Astrocyte (in vitro differentiated cells and primary cell): ENCODE results near the gene OR2A1.
"Not testable (repeated sequence)": the region's sequence is repeated elsewhere in the genome, so short reads cannot be mapped to it uniquely, and the experiment has no call there.

Experiments used
- CTCF ChIP-seq: IDR thresholded peaks from 2 replicates; pipeline ENCODE4 v1.5.1; 2011; ENCODE audit warnings: low read depth, mild to moderate bottlenecking, inconsistent platforms, low read length, moderate library complexity; ENCODE audit not compliant: insufficient read depth
- EZH2 ChIP-seq: IDR thresholded peaks from 2 replicates; pipeline ENCODE4 v1.6.1; 2012; ENCODE audit warnings: mild to moderate bottlenecking, low read length, inconsistent platforms; ENCODE audit not compliant: insufficient read depth

DNA sequence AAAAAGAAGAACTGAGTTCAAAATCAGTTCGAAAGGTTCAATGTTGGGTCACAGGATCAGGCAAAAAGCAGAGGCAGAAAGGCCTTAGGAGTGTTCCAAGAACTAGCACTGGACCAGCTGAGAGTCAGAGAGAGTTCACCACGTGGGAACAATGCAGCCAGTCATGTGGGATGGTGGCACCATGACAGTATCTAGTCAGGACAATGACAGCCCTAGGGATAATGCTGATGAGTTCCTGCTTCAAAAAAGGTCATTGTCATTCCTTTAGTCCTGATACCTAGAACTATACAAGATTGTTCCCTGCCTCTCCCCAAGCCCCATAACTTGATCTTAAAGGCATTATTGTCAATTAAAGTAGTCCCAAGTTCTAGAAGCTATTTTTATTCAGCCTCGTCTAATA lies 39.4 kb downstream of the OR2A1 start:
- not testable (repeated sequence) for TF ChIP-seq CTCF, EZH2
